ENCODE data around the gene NECAP2.

NECAP2 gene

DNA sequence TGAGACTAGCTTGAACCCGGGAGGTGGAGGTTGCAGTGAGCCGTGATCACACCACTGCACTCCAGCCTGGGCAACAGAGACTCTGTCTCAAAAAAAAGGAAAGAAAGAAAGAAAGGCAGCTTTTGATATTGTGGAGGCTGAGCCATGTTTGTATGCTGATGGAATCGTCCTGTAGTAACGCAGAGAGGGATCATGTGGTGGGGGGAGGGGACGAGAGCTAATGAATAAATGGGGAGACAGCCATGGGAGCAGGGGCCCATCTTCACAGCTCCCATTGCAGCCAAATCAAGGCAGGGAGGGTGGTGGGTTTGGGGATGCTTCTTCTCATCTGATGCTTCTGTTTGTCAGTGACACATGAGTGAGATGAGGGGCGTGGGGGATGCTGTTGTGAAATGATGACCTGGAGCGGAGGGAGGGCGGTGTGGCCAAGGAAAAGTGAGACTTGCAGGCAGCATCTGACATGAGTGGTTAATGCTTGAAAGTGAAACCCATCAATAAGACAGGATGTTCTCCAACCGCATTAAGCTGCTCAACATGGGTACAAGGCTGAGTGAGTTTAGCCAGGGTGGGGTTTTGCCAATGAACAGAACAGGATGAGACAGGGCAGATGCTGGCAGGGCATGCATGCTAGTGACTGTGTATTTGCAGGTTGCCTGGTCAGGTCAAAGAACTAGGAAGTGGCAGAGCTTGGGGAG is 20.0 kb upstream of the NECAP2 start:
- DNase-seq (ENCODE audit: low read depth, low spot score), result no peak
- Histone ChIP-seq H3K36me3 (ENCODE audit: insufficient read depth, low read length) (no peaks in the 10 kb centered on the region), H3K9ac (ENCODE audit: insufficient read length) (no peak overlapping the region), H3K27ac (no peak overlapping the region), H3K4me3 (no peak overlapping the region), H3K9me3 (ENCODE audit: low read depth, low read length) (no peaks in the 10 kb centered on the region)
- TF ChIP-seq FOXP2 (optimal IDR thresholded peaks at IDR 0.05; ENCODE audit: control extremely low read depth, extremely low read length, insufficient read depth) (no peak), EZH2 (IDR thresholded peaks at IDR 0.05) (no peak), POLR2AphosphoS5 (IDR thresholded peaks at IDR 0.05; ENCODE audit: borderline replicate concordance, low read depth, low read length) (no peak)

DNA sequence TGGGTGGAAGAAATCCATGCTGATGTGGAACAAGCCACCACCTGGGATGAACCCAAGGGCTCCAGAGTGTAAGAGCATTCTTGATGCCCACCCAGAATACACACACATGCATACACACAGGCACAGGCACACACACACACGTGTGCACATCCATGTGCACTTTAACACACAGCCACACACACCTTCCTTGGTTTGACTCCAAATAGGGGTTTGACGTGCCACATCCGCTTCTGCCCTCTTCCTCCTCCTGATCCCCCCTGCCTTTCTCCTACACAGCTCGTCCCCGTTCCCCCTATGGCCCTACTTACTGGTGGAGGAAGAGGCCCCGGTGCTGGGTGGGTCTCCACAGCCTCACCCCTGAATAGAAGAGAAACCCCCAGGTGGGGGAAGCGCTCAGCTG is 19.3 kb upstream of the NECAP2 start:
- TF ChIP-seq FOXP2 (optimal IDR thresholded peaks at IDR 0.05; ENCODE audit: control extremely low read depth, extremely low read length, insufficient read depth) (no peak), POLR2AphosphoS5 (IDR thresholded peaks at IDR 0.05; ENCODE audit: borderline replicate concordance, low read depth, low read length) (no peak), EZH2 (IDR thresholded peaks at IDR 0.05) (no peak)
- Histone ChIP-seq H3K9me3 (ENCODE audit: low read depth, low read length) (no peaks in the 10 kb centered on the region), H3K4me3 (no peak overlapping the region)

DNA sequence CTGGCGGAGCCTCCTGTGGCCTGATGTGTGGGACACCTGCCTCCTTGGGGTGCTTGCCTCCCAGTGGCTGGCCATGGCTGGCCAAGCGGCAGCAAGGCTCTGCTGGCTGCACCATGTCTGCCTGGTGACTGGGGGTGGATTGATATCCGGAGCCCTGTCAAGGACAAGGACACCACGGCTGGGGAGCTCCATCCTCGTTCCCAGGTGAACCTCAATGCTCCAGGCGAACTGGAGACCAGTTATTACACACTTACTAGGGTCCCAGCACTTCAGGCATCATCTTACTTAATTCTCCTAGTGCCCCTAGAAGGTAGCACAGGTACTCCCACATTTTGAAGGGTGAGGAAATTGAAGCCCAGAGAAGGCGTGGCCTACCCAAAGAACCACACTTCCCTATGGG is 18.5 kb upstream of the NECAP2 start:
- H3K27ac ChIP-seq, result no peak overlapping the region
- H3K9ac ChIP-seq (ENCODE audit: insufficient read length), result no peak overlapping the region
- TF ChIP-seq EZH2 (IDR thresholded peaks at IDR 0.05) (no peak), FOXP2 (optimal IDR thresholded peaks at IDR 0.05; ENCODE audit: control extremely low read depth, extremely low read length, insufficient read depth) (no peak), POLR2AphosphoS5 (IDR thresholded peaks at IDR 0.05; ENCODE audit: borderline replicate concordance, low read depth, low read length) (no peak)
- no peak overlapping the region for H3K4me3 ChIP-seq
- H3K9me3 ChIP-seq (ENCODE audit: low read depth, low read length), result no peaks in the 10 kb centered on the region
- DNase-seq (ENCODE audit: low read depth, low spot score), result no peak
- no peaks in the 10 kb centered on the region for H3K36me3 ChIP-seq (ENCODE audit: insufficient read depth, low read length)

More for the DNA sequence above, 19.3 kb upstream of the NECAP2 start:
- no peak for DNase-seq (ENCODE audit: low read depth, low spot score)
- no peaks in the 10 kb centered on the region for H3K36me3 ChIP-seq (ENCODE audit: insufficient read depth, low read length)
- H3K9ac ChIP-seq (ENCODE audit: insufficient read length), result no peak overlapping the region
- H3K27ac ChIP-seq, result no peak overlapping the region

DNA sequence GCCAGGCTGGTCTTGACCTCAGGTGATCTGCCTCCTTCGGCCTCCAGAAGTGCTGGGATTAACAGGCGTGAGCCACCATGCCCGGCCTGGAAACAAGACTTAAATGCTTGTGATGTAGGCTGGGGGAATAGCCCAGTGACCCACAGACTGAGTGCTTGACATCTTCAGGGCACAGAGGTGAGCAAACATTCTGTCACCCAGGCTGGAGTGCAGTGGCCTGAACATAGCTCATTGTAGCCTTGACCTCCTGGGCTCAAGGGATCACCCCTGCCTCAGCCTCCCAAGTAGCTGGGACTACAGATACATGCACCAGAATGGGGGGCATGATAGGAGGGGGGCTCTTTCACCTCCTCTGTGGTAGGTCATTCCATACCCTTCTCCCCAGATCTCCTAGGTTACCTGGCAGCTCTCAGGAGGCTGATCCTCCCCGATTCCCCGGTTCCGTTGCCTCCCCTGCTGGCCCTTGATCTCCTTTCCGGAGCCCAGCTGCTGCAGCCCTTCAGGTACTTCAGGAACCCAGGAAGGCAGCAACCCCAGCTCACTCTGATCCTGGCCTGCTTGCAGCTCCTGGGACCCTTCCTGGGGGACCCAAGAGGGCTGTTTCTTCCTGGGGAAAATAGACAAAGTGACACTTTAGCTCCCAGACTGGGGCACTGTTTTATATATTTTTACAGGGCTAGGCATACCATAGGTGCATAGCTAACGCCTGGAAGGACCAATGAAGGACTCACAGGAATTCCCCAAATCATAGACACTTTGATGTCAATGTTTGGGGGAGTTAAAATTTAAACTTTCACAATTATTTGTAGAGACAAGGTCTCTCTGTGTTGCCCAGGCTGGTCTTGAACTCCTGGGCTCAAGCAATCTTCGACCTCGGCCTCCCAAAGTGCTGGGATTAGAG is 15.1 kb upstream of the NECAP2 start:
- H3K9ac ChIP-seq (ENCODE audit: insufficient read length), result no peak overlapping the region
- no peaks in the 10 kb centered on the region for H3K9me3 ChIP-seq (ENCODE audit: low read depth, low read length)
- TF ChIP-seq FOXP2 (optimal IDR thresholded peaks at IDR 0.05; ENCODE audit: control extremely low read depth, extremely low read length, insufficient read depth), result no peak
- no peak for TF ChIP-seq EZH2 (IDR thresholded peaks at IDR 0.05)
- TF ChIP-seq POLR2AphosphoS5 (IDR thresholded peaks at IDR 0.05; ENCODE audit: borderline replicate concordance, low read depth, low read length), result no peak
- H3K36me3 ChIP-seq (ENCODE audit: insufficient read depth, low read length), result no peaks in the 10 kb centered on the region
- DNase-seq (ENCODE audit: low read depth, low spot score), result no peak
- H3K4me3 ChIP-seq, result no peak overlapping the region
- no peak overlapping the region for H3K27ac ChIP-seq

DNA sequence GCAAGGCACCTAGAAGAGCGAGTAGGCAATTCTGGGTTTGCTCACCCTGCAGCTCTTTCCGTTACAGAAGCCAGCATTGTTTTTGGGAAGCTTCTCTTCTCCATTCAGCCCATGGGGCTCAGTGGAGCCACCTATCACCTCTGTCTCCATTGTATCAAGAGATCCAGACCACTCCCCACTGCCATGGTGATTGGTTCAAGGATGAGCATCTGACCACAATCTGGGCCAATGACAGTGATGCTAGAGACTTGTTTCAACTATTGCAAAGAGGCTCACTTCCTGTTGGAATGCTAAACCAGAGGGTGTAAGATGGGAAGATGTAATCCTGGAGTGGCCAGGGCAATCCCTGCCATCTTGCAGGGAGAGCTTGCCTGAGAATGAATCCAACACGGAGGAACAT is 9.9 kb upstream of the NECAP2 start:
- Histone ChIP-seq H3K9me3 (ENCODE audit: low read depth, low read length) (no peaks in the 10 kb centered on the region), H3K9ac (ENCODE audit: insufficient read length) (no peak overlapping the region), H3K4me3 (no peak overlapping the region), H3K27ac (no peak overlapping the region), H3K36me3 (ENCODE audit: insufficient read depth, low read length) (no peaks in the 10 kb centered on the region)
- TF ChIP-seq POLR2AphosphoS5 (IDR thresholded peaks at IDR 0.05; ENCODE audit: borderline replicate concordance, low read depth, low read length) (no peak), FOXP2 (optimal IDR thresholded peaks at IDR 0.05; ENCODE audit: control extremely low read depth, extremely low read length, insufficient read depth) (no peak), EZH2 (IDR thresholded peaks at IDR 0.05) (no peak)
- no peak for DNase-seq (ENCODE audit: low read depth, low spot score)

DNA sequence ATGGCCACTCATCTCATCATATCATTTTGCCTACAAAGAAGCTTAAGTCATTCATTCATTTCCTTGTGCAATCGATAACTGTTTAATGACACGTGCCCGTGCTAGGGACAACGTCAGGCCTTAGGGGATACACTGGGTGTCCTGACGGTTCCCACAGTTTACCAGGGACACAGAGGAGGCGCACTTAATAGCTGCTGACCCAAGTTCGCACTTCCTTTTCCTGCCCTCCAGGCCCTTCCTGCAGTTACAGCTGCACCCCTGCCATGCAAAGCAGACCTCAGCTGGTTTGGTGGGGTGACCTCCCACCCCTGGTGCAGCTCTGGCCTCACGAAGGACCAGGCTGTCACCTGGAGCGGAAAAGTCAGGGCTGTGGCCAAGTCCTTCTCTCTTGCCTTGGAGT is 7.5 kb upstream of the NECAP2 start:
- H3K36me3 ChIP-seq (ENCODE audit: insufficient read depth, low read length), result no peaks in the 10 kb centered on the region
- H3K9ac ChIP-seq (ENCODE audit: insufficient read length), result no peak overlapping the region
- no peaks in the 10 kb centered on the region for H3K9me3 ChIP-seq (ENCODE audit: low read depth, low read length)
- H3K4me3 ChIP-seq, result no peak overlapping the region
- DNase-seq (ENCODE audit: low read depth, low spot score), result no peak
- no peak overlapping the region for H3K27ac ChIP-seq
- no peak for TF ChIP-seq EZH2 (IDR thresholded peaks at IDR 0.05)
- no peak for TF ChIP-seq FOXP2 (optimal IDR thresholded peaks at IDR 0.05; ENCODE audit: control extremely low read depth, extremely low read length, insufficient read depth)

DNA sequence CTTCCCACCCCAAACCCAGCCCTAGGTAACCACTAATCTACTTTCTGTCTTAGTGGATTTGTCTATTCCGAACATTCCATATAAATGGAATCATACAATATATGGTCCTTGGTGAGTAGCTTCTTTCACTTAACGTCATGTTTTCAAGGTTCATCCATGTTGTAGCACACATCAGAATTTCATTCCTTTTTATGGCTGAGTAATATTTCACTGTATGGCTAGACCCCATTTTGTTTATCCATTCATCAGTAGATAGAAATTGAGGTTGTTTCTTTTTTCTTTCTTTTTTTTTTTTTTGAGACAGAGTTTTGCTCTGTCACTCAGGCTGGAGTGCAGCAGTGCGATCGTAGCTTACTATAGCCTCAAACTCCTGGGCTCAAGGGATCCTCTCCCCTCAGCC is 6.5 kb upstream of the NECAP2 start:
- no peak overlapping the region for H3K4me3 ChIP-seq
- TF ChIP-seq FOXP2 (optimal IDR thresholded peaks at IDR 0.05; ENCODE audit: control extremely low read depth, extremely low read length, insufficient read depth) (no peak), POLR2AphosphoS5 (IDR thresholded peaks at IDR 0.05; ENCODE audit: borderline replicate concordance, low read depth, low read length) (no peak), EZH2 (IDR thresholded peaks at IDR 0.05) (no peak)
- DNase-seq (ENCODE audit: low read depth, low spot score), result no peak
- no peaks in the 10 kb centered on the region for H3K36me3 ChIP-seq (ENCODE audit: insufficient read depth, low read length)
- H3K9me3 ChIP-seq (ENCODE audit: low read depth, low read length), result no peaks in the 10 kb centered on the region
- H3K27ac ChIP-seq, result no peak overlapping the region
- H3K9ac ChIP-seq (ENCODE audit: insufficient read length), result no peak overlapping the region

DNA sequence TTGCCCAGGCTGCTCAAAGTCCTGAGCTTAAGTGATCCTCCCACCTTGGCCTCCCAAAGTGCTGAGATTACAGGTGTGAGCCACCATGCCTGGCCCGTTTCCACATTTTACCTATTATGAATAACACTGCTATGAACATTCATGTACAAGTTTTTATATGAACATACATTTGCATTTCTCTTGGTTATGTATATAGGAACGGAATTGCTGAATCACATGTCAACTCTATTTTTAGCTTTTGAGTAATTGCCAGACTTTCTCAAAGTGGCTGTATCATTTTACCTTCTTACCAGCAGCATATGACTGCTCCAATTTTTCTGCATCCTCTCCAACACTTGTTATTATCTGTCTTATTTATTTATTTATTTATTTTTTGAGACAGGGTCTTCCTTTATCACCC is 6.0 kb upstream of the NECAP2 start:
- Histone ChIP-seq H3K4me3 (no peak overlapping the region), H3K9ac (ENCODE audit: insufficient read length) (no peak overlapping the region), H3K9me3 (ENCODE audit: low read depth, low read length) (no peaks in the 10 kb centered on the region), H3K36me3 (ENCODE audit: insufficient read depth, low read length) (no peaks in the 10 kb centered on the region), H3K27ac (no peak overlapping the region)
- no peak for DNase-seq (ENCODE audit: low read depth, low spot score)
- TF ChIP-seq FOXP2 (optimal IDR thresholded peaks at IDR 0.05; ENCODE audit: control extremely low read depth, extremely low read length, insufficient read depth), result no peak
- TF ChIP-seq EZH2 (IDR thresholded peaks at IDR 0.05), result no peak
- no peak for TF ChIP-seq POLR2AphosphoS5 (IDR thresholded peaks at IDR 0.05; ENCODE audit: borderline replicate concordance, low read depth, low read length)

Measured in SK-N-MC (cell line).